ENCODE measurements around the gene TIMP4. TPM values are rescaled to one million over a fixed set of nuclear protein-coding genes. Genes with fewer than 3 reads are reported as not detected.
A peak's percentile ranks its signal among the peaks of the same experiment; 100 is the strongest.

The TIMP4 gene
- total and polyA plus RNA-seq, 2 of the 4 experiments (the other 2 are of a cell fraction): 0.39 to 0.54 TPM

DNA sequence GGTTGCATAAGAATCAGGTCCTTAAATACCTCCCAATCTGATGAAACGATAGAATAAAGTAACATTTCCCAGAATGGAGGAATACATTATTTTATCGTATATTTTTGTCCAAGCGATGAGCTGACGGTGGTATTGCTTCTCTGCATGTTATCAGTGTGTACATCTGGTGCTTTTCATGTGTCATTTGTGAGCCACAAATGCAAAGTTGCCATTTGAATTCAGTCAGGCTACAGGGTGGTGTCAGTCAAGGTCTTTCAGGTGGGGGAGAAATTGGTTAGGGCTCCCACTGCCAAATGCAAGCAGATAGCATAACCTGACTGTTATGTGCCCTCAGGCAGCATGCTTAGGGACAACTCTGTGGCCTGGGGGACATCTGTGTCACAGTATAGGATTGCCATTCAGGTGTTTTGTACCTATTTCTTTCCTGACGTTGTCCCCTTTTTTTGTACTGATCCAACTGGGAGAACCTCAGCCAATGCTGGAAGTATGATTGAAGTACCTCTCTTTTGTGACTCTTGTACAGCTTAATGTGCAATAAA lies 26.5 kb upstream of the TIMP4 start:
- BruUV-seq (replicated peaks): no TSS peak
- H2BK5ac ChIP-seq (ENCODE audit: low read depth, low read length, poor library complexity, severe bottlenecking): no peak overlapping the region
- H2BK20ac ChIP-seq (ENCODE audit: low read depth, low read length): no peak overlapping the region
- H3K36me3 ChIP-seq (ENCODE audit: control insufficient read depth, insufficient read depth, low read length): no peaks in the 10 kb centered on the region
- H4K20me1 ChIP-seq (ENCODE audit: insufficient read depth, low read length): no peaks in the 10 kb centered on the region
- no peak overlapping the region for H3K56ac ChIP-seq (ENCODE audit: extremely low read depth, insufficient read depth, low read length)
- H3K9ac ChIP-seq (ENCODE audit: low read depth, low read length): no peak overlapping the region
- TF ChIP-seq NFE2L2 (IDR thresholded peaks at IDR 0.05; ENCODE audit: low read depth, low read length) (no peak), MAFK (IDR thresholded peaks at IDR 0.05; ENCODE audit: low read depth, low read length) (no peak), RAD21 (IDR thresholded peaks at IDR 0.05; ENCODE audit: low read length) (no peak), MAZ (IDR thresholded peaks at IDR 0.05; ENCODE audit: borderline replicate concordance, low read depth, low read length) (no peak), BHLHE40 (IDR thresholded peaks at IDR 0.05; ENCODE audit: low read depth, low read length) (no peak), SMC3 (IDR thresholded peaks at IDR 0.05; ENCODE audit: low read depth, low read length) (no peak), FOS (IDR thresholded peaks at IDR 0.05; ENCODE audit: low read depth, low read length) (no peak), RFX5 (IDR thresholded peaks at IDR 0.05; ENCODE audit: low read depth, low read length) (no peak), RCOR1 (IDR thresholded peaks at IDR 0.05; ENCODE audit: insufficient replicate concordance, low read length) (no peak)
- TF ChIP-seq, protein P1, sequence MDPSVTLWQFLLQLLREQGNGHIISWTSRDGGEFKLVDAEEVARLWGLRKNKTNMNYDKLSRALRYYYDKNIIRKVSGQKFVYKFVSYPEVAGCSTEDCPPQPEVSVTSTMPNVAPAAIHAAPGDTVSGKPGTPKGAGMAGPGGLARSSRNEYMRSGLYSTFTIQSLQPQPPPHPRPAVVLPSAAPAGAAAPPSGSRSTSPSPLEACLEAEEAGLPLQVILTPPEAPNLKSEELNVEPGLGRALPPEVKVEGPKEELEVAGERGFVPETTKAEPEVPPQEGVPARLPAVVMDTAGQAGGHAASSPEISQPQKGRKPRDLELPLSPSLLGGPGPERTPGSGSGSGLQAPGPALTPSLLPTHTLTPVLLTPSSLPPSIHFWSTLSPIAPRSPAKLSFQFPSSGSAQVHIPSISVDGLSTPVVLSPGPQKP (IDR thresholded peaks at IDR 0.05; ENCODE audit: borderline replicate concordance, low read depth, low read length): no peak
- H3K9me3 ChIP-seq (ENCODE audit: control insufficient read depth, insufficient read depth, low read length): no peaks in the 10 kb centered on the region
- no CpG with 5 or more reads among the region's 5 CpGs for WGBS, 2 experiments (ENCODE audit: extremely low coverage in 2 of 2, insufficient read length in 1 of 2)
- no peak overlapping the region for H2BK15ac ChIP-seq (ENCODE audit: low read depth, low read length)
- H4K91ac ChIP-seq (ENCODE audit: insufficient read depth, low read depth, low read length): 0 out of 2 replicates have a peak overlapping the region, but pooled peaks have one; percentile 4
- no peaks in the 10 kb centered on the region for H3K27me3 ChIP-seq (ENCODE audit: control insufficient read depth, insufficient read depth, low read length)
- H3K4me3 ChIP-seq (ENCODE audit: insufficient read depth, low read depth, low read length): no peak overlapping the region
- no peak for DNase-seq
- peaks cover 11% of the 10 kb centered on the region for H3K9me1 ChIP-seq (ENCODE audit: insufficient read depth, low read length)
- intact Hi-C loops (cut with micrococcal nuclease): no loop called here
- peaks cover 21% of the 10 kb centered on the region for H3K4me1 ChIP-seq (ENCODE audit: control insufficient read depth, insufficient read depth, low read length)
- H3K79me1 ChIP-seq (ENCODE audit: low read depth in 1 of 2, low read length in 2 of 2): no peaks in the 10 kb centered on the region
- in situ Hi-C loops (cut with MboI; ENCODE audit: low sequenced_read_pairs): no loop called here
- no peak for ATAC-seq (ENCODE audit: low read depth)
- no peak overlapping the region for H4K5ac ChIP-seq (ENCODE audit: low read depth, low read length)
- H2BK120ac ChIP-seq (ENCODE audit: low read depth, low read length): peak overlapping the region; percentile 32; the same call in 1 of the 2 replicates
- H3K23ac ChIP-seq (ENCODE audit: low read depth, low read length): no peak overlapping the region
- H2AK5ac ChIP-seq (ENCODE audit: low read depth, low read length): no peak overlapping the region
- ChIA-PET CTCF (interaction anchor here (1.4 kb wide), 1 partner anchor 8 kb away, joined by 3 read pairs; no protein-coding TSS in a partner anchor), POLR2A (ENCODE audit: unreplicated experiment) (interaction anchor here (0.5 kb wide), 1 partner anchor 50 kb away, joined by 3 read pairs; no protein-coding TSS in a partner anchor)
- H3K27ac ChIP-seq (ENCODE audit: insufficient read depth, low read length): no peak overlapping the region
- no peak overlapping the region; the same call in 1 of the 2 replicates for H3K18ac ChIP-seq (ENCODE audit: low read depth, low read length)
- dilution Hi-C loops (cut with HindIII; ENCODE audit: low sequenced_read_pairs, unreplicated experiment): no loop called here
- no peak overlapping the region for H4K8ac ChIP-seq (ENCODE audit: low read depth in 2 of 2, low read length in 2 of 2)
- no peak overlapping the region for H3K4me2 ChIP-seq (ENCODE audit: low read depth, low read length)
- no peak overlapping the region for H3K4ac ChIP-seq (ENCODE audit: low read depth, low read length)
- H2AK9ac ChIP-seq (replicated peaks; ENCODE audit: low read depth, low read length, poor library complexity): no peak overlapping the region
- H3K14ac ChIP-seq (replicated peaks; ENCODE audit: low read depth, low read length): no peak overlapping the region
- no peak overlapping the region for H2AFZ ChIP-seq (replicated peaks; ENCODE audit: low read length, poor library complexity)
